DMS153 (cell line): ENCODE data around the gene TOP1.

ENCODE experiments used
- DNase-seq: peaks from one replicate; lab custom pipeline; 2025; lab: John Stamatoyannopoulos, UW

Gene TOP1

GRCh38 chr20:41004531-41005360 is 23.9 kb upstream of the TOP1 start:
- DNase-seq, result no peak

GRCh38 chr20:41005361-41005729 is 23.3 kb upstream of the TOP1 start:
- no peak for DNase-seq

GRCh38 chr20:41006126-41006935 is 22.3 kb upstream of the TOP1 start:
- no peak for DNase-seq

GRCh38 chr20:41006936-41007474 is 21.6 kb upstream of the TOP1 start:
- no peak for DNase-seq

- no peak for DNase-seq
These were observed 21.1 kb upstream of the TOP1 start for GRCh38 chr20:41007481-41007880.

GRCh38 chr20:41009946-41010345 is 18.7 kb upstream of the TOP1 start:
- no peak for DNase-seq

GRCh38 chr20:41011551-41012067 is 17.0 kb upstream of the TOP1 start:
- no peak for DNase-seq

GRCh38 chr20:41014561-41015088 is 14.0 kb upstream of the TOP1 start:
- DNase-seq, result no peak

- no peak for DNase-seq
These were observed 11.1 kb upstream of the TOP1 start for GRCh38 chr20:41017448-41018042.

GRCh38 chr20:41018153-41018552 is 10.5 kb upstream of the TOP1 start:
- DNase-seq, result no peak

GRCh38 chr20:41023549-41023948 is 5.1 kb upstream of the TOP1 start:
- no peak for DNase-seq

GRCh38 chr20:41027366-41027765 is 1.3 kb upstream of the TOP1 start:
- no peak for DNase-seq

GRCh38 chr20:41027872-41028358 is 707 bp upstream of the TOP1 start:
- DNase-seq, result no peak

- DNase-seq, result no peak
These were observed 704 bp downstream of the TOP1 start for GRCh38 chr20:41029150-41029901.

- no peak for DNase-seq
These were observed 1.4 kb downstream of the TOP1 start for GRCh38 chr20:41030061-41030460.

- no peak for DNase-seq
These were observed 2.1 kb downstream of the TOP1 start for GRCh38 chr20:41030531-41031242.

- no peak for DNase-seq
These were observed 2.6 kb downstream of the TOP1 start for GRCh38 chr20:41031243-41031619.

GRCh38 chr20:41032271-41032670 is 3.6 kb downstream of the TOP1 start:
- DNase-seq, result no peak

GRCh38 chr20:41034239-41034638 is 5.6 kb downstream of the TOP1 start:
- no peak for DNase-seq

GRCh38 chr20:41035207-41035606 is 6.6 kb downstream of the TOP1 start:
- no peak for DNase-seq

GRCh38 chr20:41037179-41037578 is 8.6 kb downstream of the TOP1 start:
- no peak for DNase-seq
